H1 (cell line): ENCODE results near the gene FBXO44. TPM values are rescaled to one million over a fixed set of nuclear protein-coding genes. Genes with fewer than 3 reads are reported as not detected.

Source experiments
- CTCF ChIA-PET: fragments of 300-600 bp; sonication (Branson Sonifier 250); formaldehyde crosslinking; loops from one replicate; lab custom pipeline; 2021; ENCODE audit not compliant: partially characterized antibody; lab: Charles Lee
- POLR2A ChIA-PET: fragments of 300-600 bp; sonication (Branson Sonifier 250); formaldehyde crosslinking; loops from one replicate; lab custom pipeline; 2021; ENCODE audit warnings: inconsistent platforms; ENCODE audit not compliant: partially characterized antibody; lab: Charles Lee
- DNase-seq, 2 experiments: peaks; one replicate each; pipeline versions ENCODE4 v3.0.0 to v3.0.0-alpha.2; 2010 to 2022; ENCODE audit warnings: low spot score in 2 of 2, low read depth in 1 of 2, mixed read lengths in 1 of 2
- FAIRE-seq: peaks from 2 replicates; lab custom pipeline; 2011; peaks lifted over from hg19 to GRCh38; lab: Jason Lieb, UNC
- H2AFZ ChIP-seq: 2 replicates; pipeline ENCODE4 v1.8.1; 2012; ENCODE audit warnings: low read length, inconsistent platforms
- H2AK5ac ChIP-seq: 2 replicates; pipeline ENCODE4 v1.6.1; 2013; ENCODE audit warnings: low read depth, low read length
- H2BK120ac ChIP-seq: replicated peaks from 2 replicates; pipeline ENCODE3; 2013; ENCODE audit warnings: low read depth, low read length, inconsistent platforms
- H2BK12ac ChIP-seq: 2 replicates; pipeline ENCODE4 v1.6.1; 2013; ENCODE audit warnings: low read depth, low read length
- H2BK15ac ChIP-seq: 2 replicates; pipeline ENCODE4 v1.6.1; 2013; ENCODE audit warnings: low read length
- H2BK20ac ChIP-seq: 2 replicates; pipeline ENCODE4 v1.6.1; 2013; ENCODE audit warnings: low read length
- H2BK5ac ChIP-seq: 2 replicates; pipeline ENCODE4 v1.6.1; 2013; ENCODE audit warnings: low read depth, low read length
- H3K14ac ChIP-seq: 2 replicates; pipeline ENCODE4 v1.6.1; 2013; ENCODE audit warnings: inconsistent platforms; ENCODE audit not compliant: insufficient read length
- H3K18ac ChIP-seq: 2 replicates; pipeline ENCODE4 v1.6.1; 2013; ENCODE audit warnings: low read length; ENCODE audit errors: extremely low read depth
- H3K23ac ChIP-seq: 2 replicates; pipeline ENCODE4 v1.6.1; 2013; ENCODE audit warnings: inconsistent platforms; ENCODE audit not compliant: insufficient read length
- H3K23me2 ChIP-seq: 2 replicates; pipeline ENCODE4 v1.6.1; 2013; ENCODE audit warnings: low read depth, low read length
- H3K27ac ChIP-seq: 2 replicates; pipeline ENCODE4 v1.6.1; 2011; ENCODE audit warnings: low read depth, low read length, inconsistent platforms
- H3K27me3 ChIP-seq, 4 experiments: replicated peaks in 1 of 4; 1 replicate in 1 of 4; 2 replicates in 3 of 4; pipeline versions ENCODE4 v1.6.1 to v1.8.1; 2011 to 2013; ENCODE audit warnings: low read length in 3 of 4, mild to moderate bottlenecking in 3 of 4, inconsistent platforms in 2 of 4, mixed read lengths in 2 of 4, moderate library complexity in 1 of 4; ENCODE audit not compliant: control insufficient read depth in 3 of 4, insufficient read depth in 3 of 4; ENCODE audit errors: extremely low read depth in 1 of 4
- H3K36me3 ChIP-seq, 4 experiments: 2 replicates each; pipeline versions ENCODE4 v1.6.1 to v1.8.1; 2011 to 2013; ENCODE audit warnings: mild to moderate bottlenecking in 4 of 4, low read length in 3 of 4, moderate library complexity in 2 of 4, control low read depth in 1 of 4, inconsistent platforms in 1 of 4; ENCODE audit not compliant: insufficient read depth in 4 of 4, control insufficient read depth in 2 of 4
- H3K4ac ChIP-seq: replicated peaks from 2 replicates; pipeline ENCODE3; 2013; ENCODE audit warnings: low read length, low read depth, mixed read lengths, inconsistent platforms; ENCODE audit not compliant: insufficient read length
- H3K4me1 ChIP-seq, 4 experiments: replicated peaks in 1 of 4; 1 replicate in 1 of 4; 2 replicates in 3 of 4; pipeline versions ENCODE4 v1.6.1 to v1.8.1; 2011 to 2013; ENCODE audit warnings: low read length in 3 of 4, inconsistent platforms in 2 of 4, mixed read lengths in 1 of 4; ENCODE audit not compliant: insufficient read depth in 4 of 4, control insufficient read depth in 3 of 4
- H3K4me2 ChIP-seq, 2 experiments: 2 replicates each; pipeline versions ENCODE4 v1.6.1 to v1.8.1; 2011 to 2013; ENCODE audit warnings: low read depth in 2 of 2, low read length in 2 of 2, control low read depth in 1 of 2, inconsistent platforms in 1 of 2, mild to moderate bottlenecking in 1 of 2; ENCODE audit not compliant: insufficient read depth in 1 of 2
- H3K4me3 ChIP-seq, 4 experiments: fragments of 200-600, 300-600 bp in 1 of 4; sonication (generic), shearing (Covaris generic), sonication (Bioruptor Twin) in 1 of 4; 2 replicates each; pipeline versions ENCODE4 v1.5.1 to v1.8.1; 2011 to 2016; ENCODE audit warnings: low read length in 4 of 4, low read depth in 3 of 4, control low read depth in 2 of 4, inconsistent platforms in 2 of 4, mild to moderate bottlenecking in 2 of 4, mixed read lengths in 1 of 4, moderate library complexity in 1 of 4; ENCODE audit not compliant: insufficient read depth in 2 of 4; ENCODE audit errors: extremely low read depth in 1 of 4
- H3K56ac ChIP-seq: replicated peaks from 2 replicates; pipeline ENCODE3; 2013; ENCODE audit warnings: low read depth, mild to moderate bottlenecking, mixed read lengths, low read length, inconsistent platforms; ENCODE audit not compliant: insufficient read length
- H3K79me1 ChIP-seq: 2 replicates; pipeline ENCODE4 v1.6.1; 2013; ENCODE audit warnings: low read depth, low read length, control low read depth
- H3K79me2 ChIP-seq, 2 experiments: 2 replicates each; pipeline versions ENCODE4 v1.6.1 to v1.8.1; 2012 to 2013; ENCODE audit warnings: low read length in 2 of 2, mild to moderate bottlenecking in 2 of 2, inconsistent platforms in 1 of 2; ENCODE audit not compliant: insufficient read depth in 2 of 2, control insufficient read depth in 1 of 2
- H3K9ac ChIP-seq, 4 experiments: replicated peaks in 1 of 4; 1 replicate in 1 of 4; 2 replicates in 3 of 4; pipeline versions ENCODE4 v1.6.1 to v1.8.1; 2011 to 2013; ENCODE audit warnings: low read depth in 3 of 4, low read length in 3 of 4, control low read depth in 2 of 4, mild to moderate bottlenecking in 2 of 4, moderate library complexity in 2 of 4, inconsistent platforms in 1 of 4; ENCODE audit errors: extremely low read depth in 1 of 4
- H3K9me3 ChIP-seq, 2 experiments: 2 replicates each; pipeline versions ENCODE4 v1.6.1 to v1.8.1; 2012 to 2013; ENCODE audit warnings: mild to moderate bottlenecking in 2 of 2, moderate library complexity in 2 of 2, control low read depth in 1 of 2, inconsistent platforms in 1 of 2, low read depth in 1 of 2, low read length in 1 of 2, mixed read lengths in 1 of 2; ENCODE audit not compliant: insufficient read depth in 2 of 2
- H4K20me1 ChIP-seq, 2 experiments: replicated peaks in 1 of 2; 2 replicates each; pipeline versions ENCODE3 to v1.8.1; 2011 to 2013; ENCODE audit warnings: inconsistent platforms in 2 of 2, low read length in 2 of 2, mild to moderate bottlenecking in 1 of 2; ENCODE audit not compliant: insufficient read depth in 2 of 2, control insufficient read depth in 1 of 2
- H4K5ac ChIP-seq: 2 replicates; pipeline ENCODE4 v1.6.1; 2013; ENCODE audit warnings: low read length, low read depth, mixed read lengths, inconsistent platforms; ENCODE audit not compliant: insufficient read length
- H4K8ac ChIP-seq: 2 replicates; pipeline ENCODE4 v1.8.0; 2013; ENCODE audit warnings: mild to moderate bottlenecking, moderate library complexity, low read length, inconsistent platforms; ENCODE audit not compliant: insufficient read depth; ENCODE audit errors: extremely low read depth
- H4K91ac ChIP-seq: replicated peaks from 2 replicates; pipeline ENCODE3; 2013; ENCODE audit warnings: low read length, mixed read lengths, inconsistent platforms; ENCODE audit not compliant: insufficient read length
- CHD2 ChIP-seq: IDR thresholded peaks from 2 replicates; pipeline ENCODE4 v1.6.1; 2012; ENCODE audit warnings: low read length, improper control_type of control experiment
- EGR1 ChIP-seq: IDR thresholded peaks from 2 replicates; pipeline ENCODE4 v1.6.1; 2011; ENCODE audit warnings: low read depth, low read length, borderline replicate concordance
- KDM4A ChIP-seq: IDR thresholded peaks from one replicate; pipeline ENCODE4 v1.7.1; 2012; ENCODE audit warnings: low read depth, mild to moderate bottlenecking, moderate library complexity, low read length, inconsistent platforms; ENCODE audit not compliant: severe bottlenecking
- NRF1 ChIP-seq: IDR thresholded peaks from 2 replicates; pipeline ENCODE4 v1.6.1; 2011; ENCODE audit warnings: mild to moderate bottlenecking, low read depth, low read length, improper control_type of control experiment
- PHF8 ChIP-seq: fragments of 200-600 bp; sonication (generic); conservative IDR thresholded peaks from 2 replicates; pipeline ENCODE4 v1.7.1; 2012; ENCODE audit warnings: low read depth, mild to moderate bottlenecking, inconsistent platforms, low read length, moderate library complexity
- SAP30 ChIP-seq: fragments of 300-600 bp; sonication (generic); IDR thresholded peaks from 2 replicates; pipeline ENCODE4 v1.7.1; 2012; ENCODE audit warnings: low read length, moderate library complexity, mild to moderate bottlenecking, inconsistent platforms; ENCODE audit not compliant: insufficient read depth, insufficient replicate concordance
- YY1 ChIP-seq: IDR thresholded peaks from 2 replicates; pipeline ENCODE4 v1.6.1; 2011; ENCODE audit warnings: low read depth, mild to moderate bottlenecking, low read length
- WGBS, 2 experiments: shearing (Covaris generic) in 1 of 2; methylation state at CpG; one replicate each; pipeline versions ENCODE4 v1.1.6 to v1.1.7; 2013 to 2015; ENCODE audit warnings: low lambda C conversion rate in 2 of 2, mixed read lengths in 2 of 2, inconsistent platforms in 1 of 2, low coverage in 1 of 2, missing lambda C conversion rate in 1 of 2; ENCODE audit not compliant: insufficient replicate concordance in 2 of 2, insufficient coverage in 1 of 2, insufficient read length in 1 of 2; ENCODE audit errors: extremely low coverage in 1 of 2, missing lambda C conversion rate in 1 of 2; 5-methylcytosine and 5-hydroxymethylcytosine counted together
- polyA plus RNA-seq, 7 experiments: library from polyadenylated mRNA; depleted of rRNA in 3 of 7; stranded (reverse) in 5 of 7; unstranded in 2 of 7; fragments of >200 nt in 5 of 7; fragments of 200-250 nt in 2 of 7; gene quantifications; 1 replicate in 5 of 7; 2 replicates in 1 of 7; 4 replicates in 1 of 7; pipeline versions ENCODE4 v1.2.1 to v1.2.3, GENCODE V29; 2011 to 2013; ENCODE audit warnings: missing spikeins in 2 of 7, mixed read lengths in 2 of 7
- total RNA-seq: library from RNA; stranded (reverse); fragmentation: NEBNext Ultra II Directional; extraction: Animal tissue kit (Norgen Biotek cat#: 25700); gene quantifications from 2 replicates; pipeline ENCODE4 v1.2.1, GENCODE V29; 2021
- TF ChIP-seq, protein P1 (sequence below), 3 experiments: IDR thresholded peaks; 1 replicate in 2 of 3; 2 replicates in 1 of 3; pipeline versions ENCODE4 v1.5.1 to v1.6.1; 2011; ENCODE audit warnings: low read length in 3 of 3, mild to moderate bottlenecking in 3 of 3, inconsistent platforms in 2 of 3, low read depth in 1 of 3, moderate library complexity in 1 of 3; ENCODE audit not compliant: insufficient read depth in 1 of 3; ENCODE audit errors: control extremely low read depth in 1 of 3

The FBXO44 gene
- total and polyA plus RNA-seq, 2 of the 8 experiments (the other 6 are each of a cell fraction or from before 2014, with no cell fraction given), result 27.0 to 27.2 TPM

DNA sequence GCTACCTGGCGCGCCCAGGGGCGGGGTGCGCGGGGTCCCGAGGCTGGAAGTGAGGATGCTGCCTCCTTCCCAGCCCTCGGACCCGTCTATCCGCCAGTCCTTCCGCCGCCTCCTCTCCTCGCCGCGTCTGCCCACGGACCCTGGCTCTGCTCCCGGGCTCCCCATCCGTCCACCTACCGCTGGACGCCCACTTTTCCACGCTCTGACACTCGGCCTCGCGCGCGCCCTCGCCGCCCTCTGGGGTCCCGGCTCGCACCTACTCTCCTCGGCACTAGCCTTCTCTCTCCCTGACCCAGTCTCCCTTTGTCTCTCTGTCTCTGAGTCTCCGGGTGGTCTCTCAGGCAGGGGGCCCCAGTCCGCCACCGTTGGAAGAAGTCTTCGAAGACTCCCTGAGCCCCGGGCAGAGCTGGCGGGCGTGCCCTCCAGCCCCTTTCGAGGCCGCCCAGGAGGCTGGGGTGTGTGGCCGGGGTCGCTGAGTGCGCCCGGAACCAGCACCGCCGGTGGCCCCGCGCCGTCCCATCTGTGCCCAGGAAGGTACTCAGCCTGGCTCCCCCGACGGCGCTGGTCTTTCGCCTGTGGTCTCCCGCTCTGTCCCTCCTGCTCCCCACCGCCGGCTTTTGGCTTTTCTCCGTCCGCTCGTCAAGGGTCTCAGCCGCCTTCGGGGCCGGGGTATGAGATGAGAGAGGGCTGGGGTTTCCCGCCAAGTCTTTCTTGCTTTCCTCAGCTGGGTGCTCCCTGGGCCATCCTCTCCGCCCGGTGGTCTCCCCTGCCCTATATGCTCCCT, 37.4 kb downstream of the FBXO44 start:
- Histone ChIP-seq H3K18ac (peak overlapping the region; percentile 91), H3K56ac (peak overlapping the region; percentile 90), H3K79me1 (peaks cover 25% of the 10 kb centered on the region), H2BK20ac (no peak overlapping the region), H3K27me3 (peaks cover 0 to 2% (median 0%) of the 10 kb centered on the region in 4 experiments; a peak in 2 of 7 replicates), H3K9ac (peak overlapping the region; percentile 56 to 85 (median 76)), H4K8ac (peak overlapping the region; percentile 99), H2BK120ac (peak overlapping the region; percentile 94), H3K9me3 (no peaks in the 10 kb centered on the region), H4K91ac (peak overlapping the region; percentile 94), H2BK12ac (peak overlapping the region; percentile 87), H3K4me2 (peak overlapping the region; percentile 71 to 80), H3K23me2 (peaks cover 23% of the 10 kb centered on the region), H2AFZ (no peak overlapping the region), H3K4me3 (peak overlapping the region; percentile 75 to 99 (median 82)), H3K27ac (peak overlapping the region; percentile 83; the same call in 1 of the 2 replicates), H3K23ac (no peak overlapping the region), H3K36me3 (peaks cover 0 to 5% (median 0%) of the 10 kb centered on the region in 4 experiments; a peak in 1 of 8 replicates), H4K20me1 (peaks cover 0 to 7% of the 10 kb centered on the region in 2 experiments), H4K5ac (peak overlapping the region; percentile 98), H2BK15ac (peak overlapping the region; percentile 99; the same call in 1 of the 2 replicates), H3K79me2 (peaks cover 15 to 65% of the 10 kb centered on the region in 2 experiments), H2BK5ac (peak overlapping the region; percentile 95; the same call in 1 of the 2 replicates), H3K4ac (peak overlapping the region; percentile 98), H3K4me1 (peaks cover 11 to 37% (median 27%) of the 10 kb centered on the region in 4 experiments), H2AK5ac (peak overlapping the region; percentile 90; the same call in 1 of the 2 replicates), H3K14ac (no peak overlapping the region)
- no peak for FAIRE-seq
- 1% methylated on average over 55 of the region's 64 CpGs; no CpG with 5 or more reads in 1 of the 2 experiments for WGBS, 2 experiments
- ChIA-PET POLR2A (interaction anchor here (0.8 to 32.0 kb wide), 14 partner anchors 8 to 218 kb away, joined by 3 to 1025 read pairs (median 4); partner anchors contain the start of genes AGTRAP, FBXO6 and MAD2L2), CTCF (interaction anchor here (0.6 to 21.6 kb wide), 7 partner anchors 8 to 31 kb away, joined by 3 to 266 read pairs (median 6); no protein-coding TSS in a partner anchor)
- DNase-seq, result peak in 1 of 2 experiments; percentile 70
- TF ChIP-seq, protein P1, sequence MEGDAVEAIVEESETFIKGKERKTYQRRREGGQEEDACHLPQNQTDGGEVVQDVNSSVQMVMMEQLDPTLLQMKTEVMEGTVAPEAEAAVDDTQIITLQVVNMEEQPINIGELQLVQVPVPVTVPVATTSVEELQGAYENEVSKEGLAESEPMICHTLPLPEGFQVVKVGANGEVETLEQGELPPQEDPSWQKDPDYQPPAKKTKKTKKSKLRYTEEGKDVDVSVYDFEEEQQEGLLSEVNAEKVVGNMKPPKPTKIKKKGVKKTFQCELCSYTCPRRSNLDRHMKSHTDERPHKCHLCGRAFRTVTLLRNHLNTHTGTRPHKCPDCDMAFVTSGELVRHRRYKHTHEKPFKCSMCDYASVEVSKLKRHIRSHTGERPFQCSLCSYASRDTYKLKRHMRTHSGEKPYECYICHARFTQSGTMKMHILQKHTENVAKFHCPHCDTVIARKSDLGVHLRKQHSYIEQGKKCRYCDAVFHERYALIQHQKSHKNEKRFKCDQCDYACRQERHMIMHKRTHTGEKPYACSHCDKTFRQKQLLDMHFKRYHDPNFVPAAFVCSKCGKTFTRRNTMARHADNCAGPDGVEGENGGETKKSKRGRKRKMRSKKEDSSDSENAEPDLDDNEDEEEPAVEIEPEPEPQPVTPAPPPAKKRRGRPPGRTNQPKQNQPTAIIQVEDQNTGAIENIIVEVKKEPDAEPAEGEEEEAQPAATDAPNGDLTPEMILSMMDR (IDR thresholded peaks at IDR 0.05; ENCODE audit: control extremely low read depth in 1 of 3, insufficient read depth in 1 of 3, low read depth in 1 of 3, low read length in 3 of 3), result no peak
- TF ChIP-seq EGR1 (no peak), YY1 (no peak), NRF1 (no peak), PHF8 (0 out of 2 replicates have a peak, but pooled peaks have one; percentile 14), SAP30 (no peak), KDM4A (peak; percentile 24), CHD2 (no peak)
